Measurements from ENCODE around the gene MGA. TPM values are rescaled to one million over a fixed set of nuclear protein-coding genes. Genes with fewer than 3 reads are reported as not detected.

MGA gene
- polyA plus RNA-seq, 3 donors, result 2.7 to 6.9 (median 4.2) TPM

DNA sequence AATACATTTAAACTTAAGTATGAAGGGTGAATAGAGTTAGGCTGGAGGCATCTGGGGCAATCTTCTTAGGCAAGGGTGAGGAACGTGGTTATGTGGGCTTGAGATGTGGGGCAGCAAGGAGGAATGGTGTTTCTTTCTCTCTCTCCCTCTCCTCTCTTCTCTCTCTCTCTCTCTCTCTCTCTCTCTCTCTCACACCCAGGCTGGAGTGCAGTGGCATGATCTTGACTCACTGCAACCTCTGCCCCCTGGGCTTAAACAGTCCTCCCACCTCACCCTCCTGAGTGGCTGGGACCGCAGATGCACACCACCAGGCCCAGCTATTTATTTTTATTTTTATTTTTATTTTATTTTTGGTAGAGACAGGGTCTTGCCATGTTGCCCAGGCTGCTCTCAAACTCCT is 4.0 kb upstream of the MGA start:
- Histone ChIP-seq H3K27me3 (ENCODE audit: control insufficient read depth in 2 of 2, insufficient read depth in 2 of 2, low read length in 2 of 2) (no peaks in the 10 kb centered on the region), H3K27ac (ENCODE audit: low read depth in 1 of 2, low read length in 2 of 2) (no peak overlapping the region), H3K4me2 (replicated peaks; ENCODE audit: extremely low read depth, low read length, poor library complexity, severe bottlenecking) (no peak overlapping the region), H2AFZ (ENCODE audit: insufficient read depth, low read depth, low read length, poor library complexity, severe bottlenecking) (no peak overlapping the region), H3K79me2 (ENCODE audit: insufficient read depth, low read length) (peaks cover 5% of the 10 kb centered on the region), H3K9me3 (replicated peaks in 1 of 2; ENCODE audit: control insufficient read depth in 1 of 2, insufficient read depth in 1 of 2, low read length in 2 of 2) (peaks cover 0 to 13% of the 10 kb centered on the region in 2 donors), H4K20me1 (ENCODE audit: insufficient read depth, low read length) (no peaks in the 10 kb centered on the region), H3K4me3 (replicated peaks in 1 of 3; ENCODE audit: low read depth in 2 of 3, low read length in 3 of 3) (no peak overlapping the region), H3K4me1 (ENCODE audit: control insufficient read depth in 1 of 2, insufficient read depth in 2 of 2, low read length in 2 of 2) (peaks cover 24 to 27% of the 10 kb centered on the region in 2 donors), H3K36me3 (replicated peaks in 1 of 2; ENCODE audit: control insufficient read depth in 1 of 2, insufficient read depth in 2 of 2, low read length in 2 of 2) (no peaks in the 10 kb centered on the region), H3K9ac (ENCODE audit: insufficient read depth, low read length, poor library complexity, severe bottlenecking) (no peak overlapping the region)
- WGBS (ENCODE audit: insufficient coverage), result no CpG with 5 or more reads among the region's 2 CpGs
- H3K27ac Mint-ChIP-seq, result no peak overlapping the region
- peaks cover 31% of the 10 kb centered on the region for H3K4me1 Mint-ChIP-seq
- no peaks in the 10 kb centered on the region for H3K36me3 Mint-ChIP-seq
- DNase-seq, result no peak
- H3K4me3 Mint-ChIP-seq, result no peak overlapping the region
- intact Hi-C loops (cut with micrococcal nuclease), result no loop called here
- TF ChIP-seq, protein P1, sequence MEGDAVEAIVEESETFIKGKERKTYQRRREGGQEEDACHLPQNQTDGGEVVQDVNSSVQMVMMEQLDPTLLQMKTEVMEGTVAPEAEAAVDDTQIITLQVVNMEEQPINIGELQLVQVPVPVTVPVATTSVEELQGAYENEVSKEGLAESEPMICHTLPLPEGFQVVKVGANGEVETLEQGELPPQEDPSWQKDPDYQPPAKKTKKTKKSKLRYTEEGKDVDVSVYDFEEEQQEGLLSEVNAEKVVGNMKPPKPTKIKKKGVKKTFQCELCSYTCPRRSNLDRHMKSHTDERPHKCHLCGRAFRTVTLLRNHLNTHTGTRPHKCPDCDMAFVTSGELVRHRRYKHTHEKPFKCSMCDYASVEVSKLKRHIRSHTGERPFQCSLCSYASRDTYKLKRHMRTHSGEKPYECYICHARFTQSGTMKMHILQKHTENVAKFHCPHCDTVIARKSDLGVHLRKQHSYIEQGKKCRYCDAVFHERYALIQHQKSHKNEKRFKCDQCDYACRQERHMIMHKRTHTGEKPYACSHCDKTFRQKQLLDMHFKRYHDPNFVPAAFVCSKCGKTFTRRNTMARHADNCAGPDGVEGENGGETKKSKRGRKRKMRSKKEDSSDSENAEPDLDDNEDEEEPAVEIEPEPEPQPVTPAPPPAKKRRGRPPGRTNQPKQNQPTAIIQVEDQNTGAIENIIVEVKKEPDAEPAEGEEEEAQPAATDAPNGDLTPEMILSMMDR (IDR thresholded peaks at IDR 0.05), result no peak
- peaks cover 2 to 10% (median 2%) of the 10 kb centered on the region in 3 donors for H3K27me3 Mint-ChIP-seq (ENCODE audit: low read depth in 3 of 3)
- peaks cover 10 to 18% (median 17%) of the 10 kb centered on the region in 7 donors for H3K9me3 Mint-ChIP-seq

DNA sequence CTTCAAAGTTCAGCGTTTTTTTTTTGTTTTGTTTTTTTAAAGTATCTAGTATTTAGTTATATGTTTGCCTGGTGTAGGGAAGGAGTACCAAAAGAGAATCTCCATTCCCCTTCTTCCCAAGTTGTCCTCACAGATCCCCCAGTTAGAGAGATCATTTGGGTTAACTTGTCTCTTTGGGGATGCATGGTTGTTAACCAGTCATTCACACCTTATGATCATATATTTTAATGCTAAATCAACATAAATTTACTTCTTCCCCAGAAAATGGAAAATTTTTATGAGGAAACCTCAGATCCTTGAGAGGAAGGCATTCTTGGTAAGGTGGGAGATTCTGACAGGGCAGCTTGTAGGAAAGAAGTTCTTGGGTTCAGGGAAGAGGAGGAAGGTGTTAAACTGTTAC is 1.5 kb upstream of the MGA start:
- Histone ChIP-seq H3K4me2 (replicated peaks; ENCODE audit: extremely low read depth, low read length, poor library complexity, severe bottlenecking) (no peak overlapping the region), H3K79me2 (ENCODE audit: insufficient read depth, low read length) (peaks cover 30% of the 10 kb centered on the region), H3K27ac (ENCODE audit: low read depth in 1 of 2, low read length in 2 of 2) (no peak overlapping the region), H3K36me3 (replicated peaks in 1 of 2; ENCODE audit: control insufficient read depth in 1 of 2, insufficient read depth in 2 of 2, low read length in 2 of 2) (no peaks in the 10 kb centered on the region), H3K27me3 (ENCODE audit: control insufficient read depth in 2 of 2, insufficient read depth in 2 of 2, low read length in 2 of 2) (no peaks in the 10 kb centered on the region), H4K20me1 (ENCODE audit: insufficient read depth, low read length) (peaks cover 17% of the 10 kb centered on the region), H3K9me3 (replicated peaks in 1 of 2; ENCODE audit: control insufficient read depth in 1 of 2, insufficient read depth in 1 of 2, low read length in 2 of 2) (peaks cover 0 to 18% of the 10 kb centered on the region in 2 donors), H3K4me1 (ENCODE audit: control insufficient read depth in 1 of 2, insufficient read depth in 2 of 2, low read length in 2 of 2) (peaks cover 36 to 40% of the 10 kb centered on the region in 2 donors), H2AFZ (ENCODE audit: insufficient read depth, low read depth, low read length, poor library complexity, severe bottlenecking) (no peak overlapping the region), H3K9ac (ENCODE audit: insufficient read depth, low read length, poor library complexity, severe bottlenecking) (no peak overlapping the region), H3K4me3 (replicated peaks in 1 of 3; ENCODE audit: low read depth in 2 of 3, low read length in 3 of 3) (no peak overlapping the region)
- Mint-ChIP-seq H3K9me3 (peaks cover 11 to 24% (median 20%) of the 10 kb centered on the region in 7 donors), H3K4me1 (peaks cover 47% of the 10 kb centered on the region), H3K36me3 (no peaks in the 10 kb centered on the region), H3K27me3 (ENCODE audit: low read depth in 3 of 3) (peaks cover 2 to 10% (median 2%) of the 10 kb centered on the region in 3 donors), H3K27ac (no peak overlapping the region), H3K4me3 (no peak overlapping the region)
- TF ChIP-seq, protein P1 (IDR thresholded peaks at IDR 0.05), result no peak
- WGBS (ENCODE audit: insufficient coverage), result no CpG with 5 or more reads among the region's 1 CpG
- no peak for DNase-seq
- intact Hi-C loops (cut with micrococcal nuclease), result no loop called here
